Measurements from ENCODE around the gene ARHGAP18. TPM values are rescaled to one million over a fixed set of nuclear protein-coding genes. Genes with fewer than 3 reads are reported as not detected.

Gene ARHGAP18
- total RNA-seq, 2 donors from 2014 or later = 18.7 to 28.3 TPM

GRCh38 chr6:129725341-129725740 lies 15.4 kb upstream of the ARHGAP18 start:
- no peak for TF ChIP-seq CTCF (IDR thresholded peaks at IDR 0.05)
- intact Hi-C loops (cut with DNase I) = no loop called here
- Histone ChIP-seq H3K27ac (no peak overlapping the region), H3K27me3 (no peaks in the 10 kb centered on the region), H3K9ac (ENCODE audit: low read depth in 2 of 2, low read length in 2 of 2) (no peak overlapping the region), H3K4me1 (no peaks in the 10 kb centered on the region), H3K9me3 (no peaks in the 10 kb centered on the region), H3K36me3 (no peaks in the 10 kb centered on the region), H3K4me3 (no peak overlapping the region)
- no peak for DNase-seq

GRCh38 chr6:129719692-129720091 lies 9.7 kb upstream of the ARHGAP18 start:
- Histone ChIP-seq H3K27ac (no peak overlapping the region), H3K4me1 (no peaks in the 10 kb centered on the region), H3K9ac (ENCODE audit: low read depth in 2 of 2, low read length in 2 of 2) (no peak overlapping the region), H3K9me3 (no peaks in the 10 kb centered on the region), H3K4me3 (no peak overlapping the region), H3K27me3 (no peaks in the 10 kb centered on the region), H3K36me3 (no peaks in the 10 kb centered on the region)
- TF ChIP-seq CTCF (IDR thresholded peaks at IDR 0.05) = no peak
- no peak for DNase-seq
- intact Hi-C loops (cut with DNase I) = no loop called here

GRCh38 chr6:129717277-129717676 lies 7.3 kb upstream of the ARHGAP18 start:
- intact Hi-C loops (cut with DNase I) = no loop called here
- no peak overlapping the region for H3K9ac ChIP-seq (ENCODE audit: low read depth in 2 of 2, low read length in 2 of 2)

GRCh38 chr6:129713806-129714333 lies 3.9 kb upstream of the ARHGAP18 start:
- Histone ChIP-seq H3K4me3 (no peak overlapping the region), H3K9me3 (no peaks in the 10 kb centered on the region), H3K9ac (ENCODE audit: low read depth in 2 of 2, low read length in 2 of 2) (no peak overlapping the region), H3K36me3 (no peaks in the 10 kb centered on the region), H3K4me1 (no peaks in the 10 kb centered on the region), H3K27ac (no peak overlapping the region), H3K27me3 (no peaks in the 10 kb centered on the region)
- DNase-seq = no peak
- no peak for TF ChIP-seq CTCF (IDR thresholded peaks at IDR 0.05)
- intact Hi-C loops (cut with DNase I) = no loop called here

More at GRCh38 chr6:129717277-129717676, 7.3 kb upstream of the ARHGAP18 start:
- H3K4me1 ChIP-seq = no peaks in the 10 kb centered on the region
- H3K4me3 ChIP-seq = no peak overlapping the region
- DNase-seq = no peak
- H3K9me3 ChIP-seq = no peaks in the 10 kb centered on the region
- H3K36me3 ChIP-seq = no peaks in the 10 kb centered on the region
- H3K27me3 ChIP-seq = no peaks in the 10 kb centered on the region
- TF ChIP-seq CTCF (IDR thresholded peaks at IDR 0.05) = no peak
- H3K27ac ChIP-seq = no peak overlapping the region

GRCh38 chr6:129711271-129711631 lies 1.3 kb upstream of the ARHGAP18 start:
- Histone ChIP-seq H3K4me1 (peaks cover 8% of the 10 kb centered on the region), H3K9me3 (no peaks in the 10 kb centered on the region), H3K36me3 (no peaks in the 10 kb centered on the region), H3K9ac (ENCODE audit: low read depth in 2 of 2, low read length in 2 of 2) (no peak overlapping the region), H3K27ac (no peak overlapping the region), H3K27me3 (no peaks in the 10 kb centered on the region), H3K4me3 (no peak overlapping the region)
- intact Hi-C loops (cut with DNase I) = no loop called here
- TF ChIP-seq CTCF (IDR thresholded peaks at IDR 0.05) = no peak
- DNase-seq = no peak
